ENCODE data around the gene CENPF. TPM values are rescaled to one million over a fixed set of nuclear protein-coding genes. Genes with fewer than 3 reads are reported as not detected.

CENPF gene
- total and polyA plus RNA-seq, 2 of the 13 experiments (the other 11 are each of a cell fraction or from before 2014, with no cell fraction given) = 14.7 to 84.9 TPM

DNA sequence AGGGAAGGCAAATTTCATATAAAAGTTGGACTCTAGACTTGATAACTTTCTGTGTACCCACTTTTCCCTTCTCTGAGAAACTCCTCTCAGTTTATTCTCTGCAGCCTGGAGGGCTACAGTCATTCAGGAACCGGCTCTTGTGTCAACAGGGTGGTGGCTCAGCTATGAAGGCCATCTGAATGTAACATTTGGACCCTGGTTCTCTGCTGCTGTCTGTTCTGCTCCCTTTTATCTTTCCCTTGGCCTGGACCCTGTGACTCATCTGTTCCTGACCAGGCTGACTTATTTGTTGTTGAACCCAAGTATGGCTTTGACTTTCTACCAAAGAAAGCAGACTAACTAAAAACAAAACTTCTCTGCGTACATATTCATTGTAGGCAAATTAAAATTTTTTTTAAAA lies 75.4 kb downstream of the CENPF start (continued):
- TF ChIP-seq ZNF850 (CRISPR knock-in tag; conservative IDR thresholded peaks at IDR 0.05) (no peak), LBX2 (CRISPR knock-in tag; IDR thresholded peaks at IDR 0.05; ENCODE audit: borderline replicate concordance) (no peak), ARHGAP35 (CRISPR knock-in tag; IDR thresholded peaks at IDR 0.05; ENCODE audit: borderline replicate concordance) (no peak), TAF15 (IDR thresholded peaks at IDR 0.05; ENCODE audit: low read depth, low read length, poor library complexity, severe bottlenecking) (no peak), ZNF619 (CRISPR knock-in tag; IDR thresholded peaks at IDR 0.05) (no peak), ZNF333 (CRISPR knock-in tag; IDR thresholded peaks at IDR 0.05; ENCODE audit: borderline replicate concordance) (no peak), REXO4 (CRISPR knock-in tag; IDR thresholded peaks at IDR 0.05; ENCODE audit: borderline replicate concordance) (no peak), BATF2 (CRISPR knock-in tag; IDR thresholded peaks at IDR 0.05) (no peak), ZFX (CRISPR knock-in tag; IDR thresholded peaks at IDR 0.05; ENCODE audit: low read depth) (no peak), ZNF670 (CRISPR knock-in tag; IDR thresholded peaks at IDR 0.05; ENCODE audit: borderline replicate concordance) (peak; percentile 70; the same call in 1 of the 2 replicates), NR2F1 (CRISPR knock-in tag; IDR thresholded peaks at IDR 0.05) (peak in 1 of 2 experiments; percentile 73; a peak in 2 of 4 replicates), KLF15 (CRISPR knock-in tag; IDR thresholded peaks at IDR 0.05; ENCODE audit: borderline replicate concordance) (no peak), ZNF703 (CRISPR knock-in tag; IDR thresholded peaks at IDR 0.05; ENCODE audit: borderline replicate concordance) (no peak), ZMYM4 (CRISPR knock-in tag; IDR thresholded peaks at IDR 0.05) (peak; percentile 89), ERF (CRISPR knock-in tag; IDR thresholded peaks at IDR 0.05) (peak; percentile 87), ZNF253 (CRISPR knock-in tag; IDR thresholded peaks at IDR 0.05; ENCODE audit: borderline replicate concordance) (no peak), SATB2 (CRISPR knock-in tag; IDR thresholded peaks at IDR 0.05) (no peak), MBNL3 (CRISPR knock-in tag; conservative IDR thresholded peaks at IDR 0.05) (no peak), SOX5 (CRISPR knock-in tag; IDR thresholded peaks at IDR 0.05; ENCODE audit: borderline replicate concordance) (peak; percentile 80), ZNF605 (CRISPR knock-in tag; IDR thresholded peaks at IDR 0.05) (no peak)
- TF ChIP-seq, protein P1, sequence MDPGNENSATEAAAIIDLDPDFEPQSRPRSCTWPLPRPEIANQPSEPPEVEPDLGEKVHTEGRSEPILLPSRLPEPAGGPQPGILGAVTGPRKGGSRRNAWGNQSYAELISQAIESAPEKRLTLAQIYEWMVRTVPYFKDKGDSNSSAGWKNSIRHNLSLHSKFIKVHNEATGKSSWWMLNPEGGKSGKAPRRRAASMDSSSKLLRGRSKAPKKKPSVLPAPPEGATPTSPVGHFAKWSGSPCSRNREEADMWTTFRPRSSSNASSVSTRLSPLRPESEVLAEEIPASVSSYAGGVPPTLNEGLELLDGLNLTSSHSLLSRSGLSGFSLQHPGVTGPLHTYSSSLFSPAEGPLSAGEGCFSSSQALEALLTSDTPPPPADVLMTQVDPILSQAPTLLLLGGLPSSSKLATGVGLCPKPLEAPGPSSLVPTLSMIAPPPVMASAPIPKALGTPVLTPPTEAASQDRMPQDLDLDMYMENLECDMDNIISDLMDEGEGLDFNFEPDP (CRISPR knock-in tag; conservative IDR thresholded peaks at IDR 0.05) = no peak
- TF ChIP-seq, protein P2, sequence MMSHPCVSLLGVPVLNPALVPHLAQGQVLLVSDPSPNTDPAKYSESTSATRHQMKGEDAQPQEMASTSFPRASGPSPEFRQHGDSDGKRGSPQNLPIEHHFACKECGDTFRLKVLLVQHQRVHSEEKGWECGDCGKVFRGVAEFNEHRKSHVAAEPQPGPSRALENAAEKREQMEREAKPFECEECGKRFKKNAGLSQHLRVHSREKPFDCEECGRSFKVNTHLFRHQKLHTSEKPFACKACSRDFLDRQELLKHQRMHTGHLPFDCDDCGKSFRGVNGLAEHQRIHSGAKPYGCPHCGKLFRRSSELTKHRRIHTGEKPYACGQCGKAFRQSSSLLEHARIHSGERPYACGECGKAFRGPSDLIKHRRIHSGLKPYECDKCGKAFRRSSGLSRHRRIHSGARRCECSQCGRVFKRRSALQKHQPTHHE (CRISPR knock-in tag; IDR thresholded peaks at IDR 0.05; ENCODE audit: borderline replicate concordance) = no peak
- TF ChIP-seq, protein P3, sequence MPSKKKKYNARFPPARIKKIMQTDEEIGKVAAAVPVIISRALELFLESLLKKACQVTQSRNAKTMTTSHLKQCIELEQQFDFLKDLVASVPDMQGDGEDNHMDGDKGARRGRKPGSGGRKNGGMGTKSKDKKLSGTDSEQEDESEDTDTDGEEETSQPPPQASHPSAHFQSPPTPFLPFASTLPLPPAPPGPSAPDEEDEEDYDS (CRISPR knock-in tag; IDR thresholded peaks at IDR 0.05) = peak; percentile 41; the same call in 1 of the 2 replicates
- TF ChIP-seq, protein P4, sequence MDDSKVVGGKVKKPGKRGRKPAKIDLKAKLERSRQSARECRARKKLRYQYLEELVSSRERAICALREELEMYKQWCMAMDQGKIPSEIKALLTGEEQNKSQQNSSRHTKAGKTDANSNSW (CRISPR knock-in tag; IDR thresholded peaks at IDR 0.05; ENCODE audit: borderline replicate concordance) = no peak
